ENCODE data around the gene GALNT3.

GRCh38 chr2:165835363-165835762 lies 41.3 kb upstream of the GALNT3 start:
- TF ChIP-seq USF2 (IDR thresholded peaks at IDR 0.05; ENCODE audit: low read length) (no peak), CTCF (IDR thresholded peaks at IDR 0.05; ENCODE audit: control extremely low read depth in 1 of 3, insufficient read depth in 1 of 3, low read depth in 1 of 3, low read length in 3 of 3) (no peak), HDAC6 (IDR thresholded peaks at IDR 0.05; ENCODE audit: low read depth, low read length) (no peak), POLR2A (IDR thresholded peaks at IDR 0.05; ENCODE audit: control extremely low read depth in 1 of 2, low read depth in 2 of 2, low read length in 2 of 2) (no peak), GABPA (IDR thresholded peaks at IDR 0.05; ENCODE audit: borderline replicate concordance, insufficient read depth, low read length) (no peak), ZNF274 (IDR thresholded peaks at IDR 0.05; ENCODE audit: borderline replicate concordance, extremely low read depth, low read length) (no peak)
